ENCODE measurements around the gene MYO7B.

DNA sequence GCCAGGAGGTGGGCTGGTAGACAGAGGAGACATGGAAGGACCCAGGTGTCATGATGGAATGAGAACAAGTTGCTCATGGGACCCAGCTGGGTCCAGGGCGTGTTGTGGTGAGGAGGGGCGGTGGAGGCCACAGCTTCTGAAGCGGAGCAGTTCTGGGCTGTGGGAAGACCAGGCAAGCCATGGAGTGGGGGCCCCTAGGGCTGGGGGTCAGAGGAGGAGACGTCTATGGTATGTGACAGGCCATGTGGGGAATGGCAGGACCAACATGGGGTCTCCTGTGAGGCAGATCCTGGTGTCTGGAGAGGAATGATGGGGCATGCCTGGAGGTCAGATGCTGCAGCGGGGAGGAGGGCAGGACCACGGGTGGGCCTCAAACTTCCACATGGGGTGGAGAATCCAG, 16.9 kb downstream of the MYO7B start:
- TF ChIP-seq, protein P1, sequence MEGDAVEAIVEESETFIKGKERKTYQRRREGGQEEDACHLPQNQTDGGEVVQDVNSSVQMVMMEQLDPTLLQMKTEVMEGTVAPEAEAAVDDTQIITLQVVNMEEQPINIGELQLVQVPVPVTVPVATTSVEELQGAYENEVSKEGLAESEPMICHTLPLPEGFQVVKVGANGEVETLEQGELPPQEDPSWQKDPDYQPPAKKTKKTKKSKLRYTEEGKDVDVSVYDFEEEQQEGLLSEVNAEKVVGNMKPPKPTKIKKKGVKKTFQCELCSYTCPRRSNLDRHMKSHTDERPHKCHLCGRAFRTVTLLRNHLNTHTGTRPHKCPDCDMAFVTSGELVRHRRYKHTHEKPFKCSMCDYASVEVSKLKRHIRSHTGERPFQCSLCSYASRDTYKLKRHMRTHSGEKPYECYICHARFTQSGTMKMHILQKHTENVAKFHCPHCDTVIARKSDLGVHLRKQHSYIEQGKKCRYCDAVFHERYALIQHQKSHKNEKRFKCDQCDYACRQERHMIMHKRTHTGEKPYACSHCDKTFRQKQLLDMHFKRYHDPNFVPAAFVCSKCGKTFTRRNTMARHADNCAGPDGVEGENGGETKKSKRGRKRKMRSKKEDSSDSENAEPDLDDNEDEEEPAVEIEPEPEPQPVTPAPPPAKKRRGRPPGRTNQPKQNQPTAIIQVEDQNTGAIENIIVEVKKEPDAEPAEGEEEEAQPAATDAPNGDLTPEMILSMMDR (IDR thresholded peaks at IDR 0.05 in 4 of 5, conservative IDR thresholded peaks at IDR 0.05 in 1 of 5): no peak
- no peak for TF ChIP-seq POLR2A (IDR thresholded peaks at IDR 0.05)
